Coronary artery (tissue), 2 donors: ENCODE data around the gene SRRT.
"Not testable (repeated sequence)": the region's sequence is repeated elsewhere in the genome, so short reads cannot be mapped to it uniquely, and the experiment has no call there.

Experiments
- DNase-seq: peaks from one replicate; pipeline ENCODE4 v3.0.0-alpha.2; 2017; ENCODE audit warnings: low spot score
- H3K27ac ChIP-seq, 2 donors: fragments of 200-600 bp; sonication (generic); one replicate each; pipeline ENCODE4 v1.5.1; 2016 to 2019
- H3K4me3 ChIP-seq: fragments of 200-600 bp; sonication (generic); 2 replicates; pipeline ENCODE4 v1.5.1; 2016; ENCODE audit warnings: mild to moderate bottlenecking, moderate library complexity
- CTCF ChIP-seq: fragments of 200-600 bp; sonication (generic); IDR thresholded peaks from one replicate; pipeline ENCODE4 v1.5.1; 2019; ENCODE audit warnings: antibody characterized with exemption

The SRRT gene

GRCh38 chr7:100921039-100921438, 46.1 kb downstream of the SRRT start:
- DNase-seq = no peak
- no peak overlapping the region for H3K27ac ChIP-seq
- no peak for TF ChIP-seq CTCF
- no peak overlapping the region for H3K4me3 ChIP-seq

- DNase-seq, H3K27ac ChIP-seq, H3K4me3 ChIP-seq: not testable (repeated sequence)
Observed at GRCh38 chr7:100923616-100924015, 48.7 kb downstream of the SRRT start.

DNA sequence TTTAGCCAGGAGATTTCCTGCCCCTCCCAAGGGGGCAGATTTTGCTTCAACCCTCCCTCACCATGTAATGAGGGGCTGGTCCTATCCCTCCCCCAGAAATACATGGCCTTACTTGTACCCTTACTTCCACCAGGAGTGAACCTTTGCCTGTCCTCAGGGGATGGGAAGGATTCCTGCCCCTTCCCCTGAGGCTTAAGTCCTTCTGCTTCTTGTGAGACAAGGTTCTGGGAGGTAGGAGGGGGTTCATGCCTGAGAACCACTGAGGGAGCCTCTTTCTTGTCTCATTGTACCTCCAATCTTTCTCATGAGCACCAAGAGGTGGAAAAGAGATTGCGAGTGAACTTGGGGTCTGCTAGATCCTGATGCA, 54.9 kb downstream of the SRRT start:
- Histone ChIP-seq H3K4me3 (no peak overlapping the region), H3K27ac (no peak overlapping the region)
- DNase-seq = no peak
- TF ChIP-seq CTCF = no peak

DNA sequence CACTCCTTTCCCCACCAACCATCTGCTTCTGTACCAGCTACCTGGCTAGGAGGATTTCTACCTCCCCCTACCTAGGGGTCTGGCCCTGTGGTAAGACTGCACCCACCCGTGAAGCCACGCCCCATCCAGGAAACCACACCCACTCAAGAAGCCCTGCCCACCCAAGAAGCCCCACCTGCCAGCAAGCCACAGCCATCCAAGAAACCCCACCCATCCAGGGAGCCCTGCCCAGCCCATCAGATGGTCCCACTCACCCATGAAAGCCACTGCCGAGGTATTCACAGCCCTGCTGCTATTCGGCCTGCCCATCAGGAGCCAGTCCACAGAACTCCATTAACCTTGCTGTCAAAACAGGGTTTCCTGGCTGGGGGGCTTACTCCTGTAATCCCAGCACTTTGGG, 58.8 kb downstream of the SRRT start:
- H3K4me3 ChIP-seq = no peak overlapping the region
- no peak overlapping the region for H3K27ac ChIP-seq
- no peak for TF ChIP-seq CTCF
- no peak for DNase-seq

DNA sequence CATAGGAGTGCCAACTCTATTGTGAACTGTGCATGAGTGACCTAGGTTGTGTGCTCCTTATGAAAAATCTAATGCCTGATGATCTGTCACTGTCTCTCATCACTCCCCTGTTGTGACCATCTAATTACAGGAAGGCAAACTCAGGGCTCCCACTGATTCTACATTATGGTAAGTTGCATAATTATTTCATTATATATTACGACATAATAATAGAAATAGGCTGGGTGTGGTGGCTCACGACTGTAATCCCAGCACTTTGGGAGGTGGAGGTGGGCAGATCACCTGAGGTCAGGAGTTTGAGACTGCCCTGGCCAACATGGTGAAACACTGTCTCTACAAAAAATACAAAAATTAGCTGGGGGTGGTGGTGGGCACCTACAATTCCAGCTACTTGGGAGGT, 60.5 kb downstream of the SRRT start:
- H3K27ac ChIP-seq, H3K4me3 ChIP-seq, DNase-seq: not testable (repeated sequence)

- not testable (repeated sequence) for DNase-seq, H3K27ac ChIP-seq, H3K4me3 ChIP-seq
Observed at GRCh38 chr7:100936167-100936566, 61.3 kb downstream of the SRRT start.
